Activated T-cell treated with anti-CD3 and anti-CD28 coated beads, Interleukin-2, amount 50 U/mL, for 48 hours (primary cell): ENCODE data around the gene GMIP.
"Not testable (repeated sequence)": the region's sequence is repeated elsewhere in the genome, so short reads cannot be mapped to it uniquely, and the experiment has no call there.

Experiments used
- DNase-seq, 2 experiments: peaks; one replicate each; pipeline ENCODE4 v3.0.0-alpha.2; 2020

Gene GMIP

GRCh38 chr19:19643158-19644053 lies at the start of gene GMIP:
GMIP (minus strand) TSS chr19:19643657; CDS start chr19:19643529, 128 bp downstream.
- DNase-seq, result peak; percentile 89 to 91

GRCh38 chr19:19691683-19692082 lies 48.2 kb upstream of the GMIP start:
- DNase-seq, result no peak

GRCh38 chr19:19689023-19689422 lies 45.6 kb upstream of the GMIP start:
- DNase-seq, result not testable (repeated sequence)

- DNase-seq, result no peak
Observed at GRCh38 chr19:19687090-19687489, 43.6 kb upstream of the GMIP start.

GRCh38 chr19:19686580-19686979 lies 43.1 kb upstream of the GMIP start:
- DNase-seq, result no peak

GRCh38 chr19:19686119-19686518 lies 42.7 kb upstream of the GMIP start:
- not testable (repeated sequence) for DNase-seq

GRCh38 chr19:19679176-19680073 lies 36.0 kb upstream of the GMIP start:
- DNase-seq, result no peak

GRCh38 chr19:19677579-19677978 lies 34.1 kb upstream of the GMIP start:
- no peak for DNase-seq

GRCh38 chr19:19674315-19674714 lies 30.9 kb upstream of the GMIP start:
- DNase-seq, result no peak

GRCh38 chr19:19672816-19673215 lies 29.4 kb upstream of the GMIP start:
- DNase-seq, result no peak

- DNase-seq, result no peak
Observed at GRCh38 chr19:19670070-19670551, 26.7 kb upstream of the GMIP start.

GRCh38 chr19:19668230-19669012 lies 25.0 kb upstream of the GMIP start, which contains the start of gene ZNF101:
ZNF101 (plus strand) TSS chr19:19668839; CDS start chr19:19668964, 125 bp downstream.
- peak; percentile 97 to 98 for DNase-seq

GRCh38 chr19:19665420-19665948 lies 22.0 kb upstream of the GMIP start:
- not testable (repeated sequence) for DNase-seq

GRCh38 chr19:19663256-19664120 lies 20.0 kb upstream of the GMIP start, which contains the start of gene ATP13A1:
ATP13A1 (minus strand) TSS chr19:19663676; CDS start chr19:19663666, 10 bp downstream.
- DNase-seq, result peak; percentile 93

GRCh38 chr19:19662871-19663255 lies 19.4 kb upstream of the GMIP start:
- no peak for DNase-seq

- no peak for DNase-seq
Observed at GRCh38 chr19:19662344-19662743, 18.9 kb upstream of the GMIP start.

GRCh38 chr19:19661675-19662251 lies 18.3 kb upstream of the GMIP start:
- DNase-seq, result peak; percentile 52 to 61

GRCh38 chr19:19661141-19661674 lies 17.8 kb upstream of the GMIP start:
- DNase-seq, result no peak

GRCh38 chr19:19659646-19660245 lies 16.3 kb upstream of the GMIP start:
- no peak for DNase-seq

GRCh38 chr19:19657397-19657783 lies 13.9 kb upstream of the GMIP start:
- no peak for DNase-seq
